IMR-90 (cell line): ENCODE results near the gene ZNF608. TPM values are rescaled to one million over a fixed set of nuclear protein-coding genes. Genes with fewer than 3 reads are reported as not detected.

ENCODE experiments used
- ATAC-seq: fragments of 200-7000 bp; cut with Tn5 transposase; 2 replicates; pipeline ENCODE4 v1.9.1; 2020; ENCODE audit warnings: low read depth, mild to moderate bottlenecking, moderate library complexity
- BruUV-seq: library from RNA; stranded (reverse); fragments of 400-500 nt; replicated peaks from 2 replicates; lab custom pipeline; 2021; lab: Mats Ljungman, UMichigan
- CTCF ChIA-PET: fragments of 300-600 bp; formaldehyde crosslinking; extraction: SDS; loops from one replicate; lab custom pipeline; 2021; ENCODE audit warnings: antibody characterized with exemption; lab: Yijun Ruan, JAX
- POLR2A ChIA-PET: fragments of 300-600 bp; sonication (Branson Sonifier 250); formaldehyde crosslinking; loops from one replicate; lab custom pipeline; 2022; ENCODE audit warnings: antibody characterized with exemption; ENCODE audit not compliant: unreplicated experiment; lab: Charles Lee
- DNase-seq: peaks from one replicate; pipeline ENCODE4 v3.0.0; 2013
- H2AFZ ChIP-seq: replicated peaks from 2 replicates; pipeline ENCODE3; 2013; ENCODE audit warnings: low read length, mild to moderate bottlenecking; ENCODE audit not compliant: poor library complexity
- H2AK5ac ChIP-seq: 2 replicates; pipeline ENCODE4 v1.6.1; 2013; ENCODE audit warnings: low read depth, low read length, inconsistent platforms
- H2AK9ac ChIP-seq: replicated peaks from 2 replicates; pipeline ENCODE3; 2013; ENCODE audit warnings: mild to moderate bottlenecking, low read depth, low read length, moderate library complexity; ENCODE audit not compliant: poor library complexity
- H2BK120ac ChIP-seq: 2 replicates; pipeline ENCODE4 v1.6.1; 2013; ENCODE audit warnings: low read depth, low read length, inconsistent platforms
- H2BK15ac ChIP-seq: 3 replicates; pipeline ENCODE4 v1.6.1; 2013; ENCODE audit warnings: low read depth, low read length, inconsistent platforms
- H2BK20ac ChIP-seq: 2 replicates; pipeline ENCODE4 v1.6.1; 2013; ENCODE audit warnings: low read depth, mild to moderate bottlenecking, inconsistent platforms, low read length, moderate library complexity
- H2BK5ac ChIP-seq: 2 replicates; pipeline ENCODE4 v1.6.1; 2013; ENCODE audit warnings: mild to moderate bottlenecking, low read depth, low read length, inconsistent platforms; ENCODE audit not compliant: poor library complexity, severe bottlenecking
- H3K14ac ChIP-seq: replicated peaks from 2 replicates; pipeline ENCODE4 v1.6.1; 2013; ENCODE audit warnings: low read depth, low read length, inconsistent platforms
- H3K18ac ChIP-seq: 2 replicates; pipeline ENCODE4 v1.6.1; 2013; ENCODE audit warnings: low read depth, low read length, control low read depth
- H3K23ac ChIP-seq: 2 replicates; pipeline ENCODE4 v1.6.1; 2013; ENCODE audit warnings: low read depth, low read length, inconsistent platforms
- H3K27ac ChIP-seq: 2 replicates; pipeline ENCODE4 v1.5.1; 2013; ENCODE audit warnings: mild to moderate bottlenecking, control low read depth, low read length; ENCODE audit not compliant: insufficient read depth
- H3K27me3 ChIP-seq: 2 replicates; pipeline ENCODE4 v1.6.1; 2013; ENCODE audit warnings: low read length; ENCODE audit not compliant: control insufficient read depth, insufficient read depth
- H3K36me3 ChIP-seq: 2 replicates; pipeline ENCODE4 v1.6.1; 2013; ENCODE audit warnings: low read length, mixed read lengths; ENCODE audit not compliant: control insufficient read depth, insufficient read depth
- H3K4ac ChIP-seq: 2 replicates; pipeline ENCODE4 v1.6.1; 2013; ENCODE audit warnings: low read depth, low read length, inconsistent platforms
- H3K4me1 ChIP-seq: 2 replicates; pipeline ENCODE4 v1.6.1; 2013; ENCODE audit warnings: low read length, mixed read lengths; ENCODE audit not compliant: control insufficient read depth, insufficient read depth
- H3K4me2 ChIP-seq: 2 replicates; pipeline ENCODE4 v1.6.1; 2013; ENCODE audit warnings: low read depth, mild to moderate bottlenecking, control low read depth, low read length, moderate library complexity
- H3K4me3 ChIP-seq: 2 replicates; pipeline ENCODE4 v1.5.1; 2013; ENCODE audit warnings: low read depth, mild to moderate bottlenecking, control low read depth, low read length, moderate library complexity; ENCODE audit not compliant: insufficient read depth
- H3K56ac ChIP-seq: 2 replicates; pipeline ENCODE4 v1.6.1; 2013; ENCODE audit warnings: low read length, inconsistent platforms; ENCODE audit not compliant: insufficient read depth; ENCODE audit errors: extremely low read depth
- H3K79me1 ChIP-seq, 2 experiments: 2 replicates each; pipeline ENCODE4 v1.6.1; 2013; ENCODE audit warnings: low read length in 2 of 2, inconsistent platforms in 1 of 2, low read depth in 1 of 2
- H3K9ac ChIP-seq: 2 replicates; pipeline ENCODE4 v1.6.1; 2013; ENCODE audit warnings: low read depth, low read length, control low read depth
- H3K9me1 ChIP-seq: 2 replicates; pipeline ENCODE4 v1.6.1; 2013; ENCODE audit warnings: low read length, inconsistent platforms; ENCODE audit not compliant: insufficient read depth
- H3K9me3 ChIP-seq: 2 replicates; pipeline ENCODE4 v1.6.1; 2013; ENCODE audit warnings: low read length; ENCODE audit not compliant: control insufficient read depth, insufficient read depth
- H4K20me1 ChIP-seq: 2 replicates; pipeline ENCODE4 v1.6.1; 2013; ENCODE audit warnings: low read length, inconsistent platforms; ENCODE audit not compliant: insufficient read depth
- H4K5ac ChIP-seq: 2 replicates; pipeline ENCODE4 v1.6.1; 2013; ENCODE audit warnings: mild to moderate bottlenecking, low read depth, low read length, control low read depth
- H4K8ac ChIP-seq, 2 experiments: 2 replicates each; pipeline ENCODE4 v1.6.1; 2013; ENCODE audit warnings: low read depth in 2 of 2, low read length in 2 of 2, control low read depth in 1 of 2, inconsistent platforms in 1 of 2
- H4K91ac ChIP-seq: 2 replicates; pipeline ENCODE4 v1.6.1; 2013; ENCODE audit warnings: low read depth, low read length, inconsistent platforms; ENCODE audit not compliant: insufficient read depth
- BHLHE40 ChIP-seq: fragments of 150-350 bp; IDR thresholded peaks from 2 replicates; pipeline ENCODE4 v1.6.1; 2016; ENCODE audit warnings: mild to moderate bottlenecking, low read depth, low read length
- CHD1 ChIP-seq: IDR thresholded peaks from 2 replicates; pipeline ENCODE4 v1.6.1; 2012; ENCODE audit warnings: low read depth, low read length, improper control_type of control experiment
- ELK1 ChIP-seq: fragments of 150-350 bp; IDR thresholded peaks from 2 replicates; pipeline ENCODE4 v1.6.1; 2016; ENCODE audit warnings: low read depth, mild to moderate bottlenecking, low read length, moderate library complexity, borderline replicate concordance
- FOS ChIP-seq: fragments of 150-350 bp; IDR thresholded peaks from 2 replicates; pipeline ENCODE4 v1.6.1; 2016; ENCODE audit warnings: low read depth, low read length
- MXI1 ChIP-seq: IDR thresholded peaks from 2 replicates; pipeline ENCODE4 v1.6.1; 2012; ENCODE audit warnings: low read depth, mild to moderate bottlenecking, low read length, moderate library complexity, borderline replicate concordance
- POLR2A ChIP-seq: IDR thresholded peaks from 2 replicates; pipeline ENCODE4 v1.6.1; 2012; ENCODE audit warnings: mild to moderate bottlenecking, low read depth, low read length
- RCOR1 ChIP-seq: IDR thresholded peaks from 2 replicates; pipeline ENCODE4 v1.6.1; 2012; ENCODE audit warnings: mild to moderate bottlenecking, low read length, improper control_type of control experiment; ENCODE audit not compliant: insufficient replicate concordance
- RFX5 ChIP-seq: IDR thresholded peaks from 2 replicates; pipeline ENCODE4 v1.8.0; 2012; ENCODE audit warnings: low read depth, mild to moderate bottlenecking, low read length, moderate library complexity
- USF2 ChIP-seq: fragments of 150-350 bp; IDR thresholded peaks from 2 replicates; pipeline ENCODE4 v1.6.1; 2017; ENCODE audit warnings: mild to moderate bottlenecking, antibody characterized with exemption, low read length, low read depth
- WGBS, 2 experiments: methylation state at CpG; one replicate each; pipeline versions ENCODE4 v1.1.5 to v1.1.7; 2013; ENCODE audit warnings: missing lambda C conversion rate in 2 of 2; ENCODE audit not compliant: insufficient read length in 1 of 2; ENCODE audit errors: extremely low coverage in 2 of 2; 5-methylcytosine and 5-hydroxymethylcytosine counted together
- dilution Hi-C: fragments of 300-500 bp; cut with HindIII; formaldehyde crosslinking; loops from one replicate; pipeline ENCODE4 v1.14.3; 2018; ENCODE audit warnings: low sequenced_read_pairs; ENCODE audit not compliant: unreplicated experiment
- in situ Hi-C: fragments of 300-500 bp; cut with MboI; formaldehyde crosslinking; loops from 3 replicates; pipeline ENCODE4 v1.14.3; 2019; ENCODE audit warnings: low sequenced_read_pairs, inconsistent platforms, mixed read lengths
- intact Hi-C: fragments of 100-400 bp; cut with micrococcal nuclease; formaldehyde crosslinking; loops from 2 replicates; pipeline ENCODE4 v1.10.0; 2022
- polyA plus RNA-seq, 3 experiments: library from polyadenylated mRNA; depleted of rRNA; stranded (reverse); fragments of >200 nt; gene quantifications; 2 replicates each; pipeline ENCODE4 v1.2.3, GENCODE V29; 2012; ENCODE audit warnings: low replicate concordance in 1 of 3
- total RNA-seq: library from RNA; depleted of rRNA; stranded (reverse); fragments of >200 nt; gene quantifications from 2 replicates; pipeline ENCODE4 v1.2.3, GENCODE V29; 2012

Gene ZNF608
- total and polyA plus RNA-seq, 2 of the 4 experiments (the other 2 are of a cell fraction): 9.8 to 15.1 TPM

GRCh38 chr5:124790301-124790894, 44.0 kb upstream of the ZNF608 start:
- H4K91ac ChIP-seq: no peak overlapping the region
- H4K8ac ChIP-seq: no peak overlapping the region
- H4K20me1 ChIP-seq: no peaks in the 10 kb centered on the region
- H3K27me3 ChIP-seq: peaks cover 2% of the 10 kb centered on the region; the same call in 1 of the 2 replicates
- H3K79me1 ChIP-seq: no peaks in the 10 kb centered on the region
- H3K4me2 ChIP-seq: peak overlapping the region; percentile 52; the same call in 1 of the 2 replicates
- in situ Hi-C loops (no loop called here), intact Hi-C loops (no loop called here), dilution Hi-C loops (no loop called here)
- H2BK20ac ChIP-seq: no peak overlapping the region
- no peak overlapping the region for H2AK5ac ChIP-seq
- ChIA-PET CTCF (interaction anchor here (0.6 kb wide), 1 partner anchor 42 kb away, joined by 7 read pairs; no protein-coding TSS in a partner anchor), POLR2A (no interaction called here)
- DNase-seq: peak; percentile 55
- H2BK15ac ChIP-seq: no peak overlapping the region
- H3K4ac ChIP-seq: no peak overlapping the region
- no peak overlapping the region for H3K9ac ChIP-seq
- no peaks in the 10 kb centered on the region for H3K9me3 ChIP-seq
- H3K27ac ChIP-seq: no peak overlapping the region
- H3K36me3 ChIP-seq: no peaks in the 10 kb centered on the region
- no peak overlapping the region for H2BK120ac ChIP-seq
- BruUV-seq: no TSS peak
- H2BK5ac ChIP-seq: no peak overlapping the region
- H3K14ac ChIP-seq: no peak overlapping the region
- ATAC-seq: peak; percentile 72
- H3K9me1 ChIP-seq: no peaks in the 10 kb centered on the region
- peaks cover 5% of the 10 kb centered on the region for H3K4me1 ChIP-seq
- H4K5ac ChIP-seq: no peak overlapping the region
- no peak overlapping the region for H3K23ac ChIP-seq
- no peak overlapping the region for H2AK9ac ChIP-seq
- H2AFZ ChIP-seq: no peak overlapping the region
- H3K56ac ChIP-seq: no peak overlapping the region
- no peak overlapping the region; the same call in 1 of the 2 replicates for H3K18ac ChIP-seq
- no peak overlapping the region for H3K4me3 ChIP-seq
- TF ChIP-seq ELK1 (no peak), USF2 (no peak), RFX5 (no peak), FOS (no peak), BHLHE40 (no peak), POLR2A (no peak), RCOR1 (no peak), MXI1 (no peak), CHD1 (no peak)
- WGBS, 2 experiments: no CpG with 5 or more reads among the region's 3 CpGs
